GM19397 (cell line): ENCODE data around the gene KRT81.
"Not testable (repeated sequence)": the region's sequence is repeated elsewhere in the genome, so short reads cannot be mapped to it uniquely, and the experiment has no call there.

Experiments
- ATAC-seq: cut with Tn5 transposase; IDR thresholded peaks from one replicate; pipeline ENCODE4 v1.9.1; 2021; ENCODE audit warnings: mild to moderate bottlenecking, moderate library complexity; ENCODE audit not compliant: unreplicated experiment

Gene KRT81

DNA sequence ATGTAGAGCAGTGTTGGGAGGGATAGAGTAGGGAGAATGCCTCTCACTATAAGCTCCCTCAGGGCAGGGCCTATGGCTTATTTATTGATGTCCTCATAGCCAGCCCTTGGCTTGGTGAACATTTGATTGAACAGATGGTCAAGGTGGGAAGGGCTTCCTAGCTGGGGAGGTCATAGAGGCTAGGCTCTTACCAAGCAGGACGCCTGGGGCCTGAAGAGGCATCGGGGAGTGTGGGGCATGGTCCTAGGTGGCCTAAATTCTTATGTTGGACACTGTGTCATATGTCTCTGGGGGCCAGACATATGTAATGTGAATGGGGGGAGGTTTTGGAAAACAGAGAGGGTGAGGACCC is 34.8 kb downstream of the KRT81 start:
- ATAC-seq: no peak

- ATAC-seq: no peak
These were observed 35.3 kb downstream of the KRT81 start for GRCh38 chr12:52255926-52256583.

- no peak for ATAC-seq
These were observed 36.2 kb downstream of the KRT81 start for GRCh38 chr12:52254965-52255751.

DNA sequence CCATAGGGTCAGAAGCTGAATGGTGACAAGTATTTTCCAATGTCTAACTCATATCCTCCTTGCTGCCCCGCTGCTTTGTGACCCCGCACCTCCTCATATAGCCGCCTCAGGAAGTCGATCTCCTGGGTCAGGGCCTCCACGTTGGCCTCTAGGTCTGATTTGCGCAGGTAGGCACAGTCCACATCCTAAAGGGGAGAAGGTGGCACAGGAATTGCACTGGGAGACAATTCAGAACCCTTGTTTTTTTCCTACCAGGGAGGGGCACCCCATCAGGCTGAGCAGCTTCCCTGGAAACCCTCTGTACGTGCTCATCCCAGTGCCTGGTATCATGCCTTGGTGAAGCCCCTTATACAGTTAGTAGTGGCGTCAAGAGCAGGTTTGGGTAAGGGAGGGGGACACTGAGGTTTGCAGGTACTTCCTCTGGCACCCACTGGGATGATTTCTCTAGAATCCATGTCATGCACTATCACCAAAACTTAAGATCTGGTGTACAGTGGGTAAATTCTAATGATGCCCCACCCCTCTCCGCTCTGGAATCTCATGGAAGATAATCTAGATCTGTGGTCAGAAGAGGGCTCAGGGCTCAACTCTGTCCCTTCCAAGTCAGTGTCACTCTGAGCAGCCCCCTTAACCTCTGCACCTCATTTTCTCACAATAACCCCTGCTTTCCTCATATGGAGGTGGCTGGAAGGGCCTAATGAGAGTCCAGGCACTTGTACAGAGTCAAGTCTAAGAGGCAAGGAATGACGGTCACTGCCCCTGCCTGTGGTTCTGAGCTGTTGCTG is 37.0 kb downstream of the KRT81 start:
- no peak for ATAC-seq

- no peak for ATAC-seq
These were observed 37.7 kb downstream of the KRT81 start for GRCh38 chr12:52253391-52254179.

DNA sequence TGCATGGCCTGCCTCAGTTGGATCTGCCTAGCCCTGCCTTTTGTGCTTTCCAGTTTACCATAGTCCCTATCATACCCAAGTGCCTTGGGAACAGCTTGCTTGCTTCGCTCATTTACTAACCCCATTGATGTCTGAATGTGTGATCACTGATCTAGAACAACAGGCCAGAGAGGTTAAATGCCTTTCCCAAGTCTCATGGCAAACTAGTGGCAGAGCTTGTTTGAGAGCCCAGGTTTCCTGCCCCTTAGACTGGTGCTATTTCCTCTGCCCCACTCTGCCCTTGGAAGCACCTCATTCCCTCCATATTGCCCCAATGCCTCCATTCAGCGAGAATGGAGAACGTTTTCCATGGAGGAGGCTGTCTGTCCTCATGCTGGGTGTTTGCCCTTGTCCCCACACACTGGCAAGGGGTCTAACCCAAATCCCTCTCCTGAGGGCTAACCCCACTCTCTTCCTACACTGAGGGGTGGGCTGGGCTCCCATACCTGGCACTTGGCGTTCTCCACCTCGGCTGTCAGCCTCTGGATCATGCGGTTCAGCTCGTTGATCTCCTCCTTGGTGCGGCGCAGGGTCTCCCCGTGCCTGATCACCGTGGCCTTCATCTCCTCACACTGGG is 38.5 kb downstream of the KRT81 start:
- ATAC-seq: no peak

DNA sequence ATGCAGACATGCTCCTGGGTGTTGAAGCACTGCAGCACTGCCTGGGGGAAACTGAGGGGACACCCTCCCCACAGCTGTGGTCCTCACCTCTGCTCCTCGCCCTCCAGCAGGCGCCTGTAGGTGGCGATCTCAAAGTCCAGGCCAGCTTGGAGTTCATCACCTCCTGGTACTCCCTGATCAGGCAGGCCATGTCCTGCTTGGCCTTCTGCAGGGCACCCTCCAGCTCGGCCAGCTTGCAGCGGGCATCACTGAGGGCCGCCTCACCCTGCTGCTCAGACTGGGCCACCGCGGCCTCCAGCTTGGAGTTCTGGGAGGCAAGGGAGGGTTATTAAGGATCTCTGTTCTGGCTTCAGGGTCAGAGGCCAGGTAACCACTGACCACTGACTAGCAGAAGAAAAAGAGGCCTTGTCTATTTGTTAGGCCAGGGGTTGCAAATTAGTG is 39.1 kb downstream of the KRT81 start:
- ATAC-seq: not testable (repeated sequence)

DNA sequence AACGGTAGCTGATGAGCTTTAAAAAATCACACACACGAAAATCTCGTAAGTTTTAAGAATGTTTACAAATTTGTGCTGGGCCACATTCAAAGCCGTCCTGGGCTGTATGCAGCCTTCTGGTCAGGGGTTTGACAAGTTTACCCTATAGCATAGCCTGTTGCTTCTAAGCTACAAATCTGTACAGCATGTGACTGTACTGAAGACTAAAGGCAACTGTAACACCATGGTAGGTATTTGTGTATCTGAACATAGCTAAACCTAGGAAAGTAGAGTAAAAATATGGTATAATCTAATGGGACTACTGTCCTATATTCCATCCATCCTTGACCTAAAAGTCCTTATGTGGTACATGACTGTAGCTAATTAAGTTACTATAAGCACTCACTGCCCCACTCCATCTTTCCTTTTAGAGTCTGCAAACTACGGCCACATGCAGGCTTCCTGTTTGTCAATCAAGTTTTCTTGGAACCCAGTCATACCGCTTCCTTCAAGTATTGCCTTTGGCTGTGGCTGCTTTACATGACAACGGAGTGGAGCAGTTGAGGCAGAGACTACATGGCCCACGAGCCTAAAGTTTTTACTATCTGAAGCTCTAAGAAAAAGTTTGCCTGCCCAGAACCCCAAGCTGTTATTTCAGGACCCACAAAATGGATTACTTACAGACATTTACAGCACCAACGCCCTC is 39.8 kb downstream of the KRT81 start:
- no peak for ATAC-seq

DNA sequence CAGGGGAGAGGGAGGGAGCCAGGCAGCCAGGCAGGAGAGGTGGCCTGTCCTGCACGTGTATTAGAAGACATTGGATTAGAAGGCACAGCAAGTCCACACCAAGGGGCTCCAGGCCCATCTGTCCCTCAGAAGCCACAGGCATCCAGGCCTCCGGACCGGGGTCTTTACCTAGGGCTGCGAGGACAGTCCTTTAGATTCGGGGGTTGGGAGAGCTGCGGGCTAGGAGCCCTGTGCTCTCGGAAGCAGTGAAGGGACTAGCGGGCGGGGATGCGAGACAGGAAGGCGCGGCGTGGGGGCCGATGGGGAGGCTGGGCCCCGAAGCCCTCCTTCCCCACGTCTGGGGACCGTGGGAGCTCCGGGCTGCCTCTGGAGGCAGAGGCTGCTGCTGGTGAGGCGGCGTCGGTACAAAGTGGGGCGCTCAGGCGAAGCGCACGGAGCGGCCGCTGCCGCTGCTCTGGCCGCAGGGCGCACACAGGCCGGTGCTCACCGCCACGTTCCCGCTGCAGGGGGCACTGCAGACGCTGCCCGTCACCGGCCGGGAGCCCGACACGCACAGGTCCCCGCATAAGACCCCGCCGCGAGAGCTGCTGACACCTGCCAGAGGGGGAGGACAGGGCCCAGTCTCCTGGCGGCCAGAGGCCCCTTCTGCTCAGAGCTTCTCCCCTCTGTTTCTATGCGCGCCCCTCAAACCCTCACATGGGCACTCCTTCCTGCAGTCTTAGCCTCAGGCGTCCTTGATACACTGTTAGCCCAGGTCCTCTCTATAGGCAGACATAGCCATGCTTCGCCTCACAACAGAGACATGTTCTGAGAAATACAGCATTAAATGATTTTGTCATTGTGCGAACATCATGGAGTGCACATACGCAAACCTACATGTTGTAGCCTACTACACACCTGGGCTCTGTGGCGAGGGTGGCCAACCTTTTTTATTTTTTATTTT is 41.0 kb downstream of the KRT81 start:
- no peak for ATAC-seq

DNA sequence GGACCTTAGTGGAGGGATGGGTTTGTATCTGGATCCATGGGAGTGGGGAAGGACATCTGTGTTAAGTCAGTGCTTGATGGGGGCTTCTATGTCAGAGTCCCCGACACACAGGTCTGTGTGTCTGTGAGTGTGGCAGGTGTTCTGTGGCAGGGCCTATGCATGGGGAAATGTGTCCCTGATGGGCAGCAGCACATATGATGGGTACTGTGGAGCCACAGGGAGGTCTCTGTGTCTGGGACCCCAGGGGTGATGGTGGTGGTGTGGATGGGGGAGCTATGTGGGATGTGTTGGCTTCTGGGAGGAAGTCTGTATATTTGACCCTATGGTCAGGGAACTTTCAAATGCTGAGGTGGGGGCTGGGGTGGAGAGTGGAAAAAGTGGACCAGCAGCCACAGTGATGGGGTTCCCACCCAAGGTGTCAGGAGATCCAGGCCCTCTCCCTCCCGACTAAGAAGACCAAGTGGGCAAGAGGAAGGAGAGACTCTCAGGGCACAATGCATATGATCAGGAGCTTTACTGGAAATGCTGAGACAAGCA is 41.8 kb downstream of the KRT81 start:
- ATAC-seq: no peak

GRCh38 chr12:52248541-52249461 is 42.5 kb downstream of the KRT81 start:
- ATAC-seq: no peak

DNA sequence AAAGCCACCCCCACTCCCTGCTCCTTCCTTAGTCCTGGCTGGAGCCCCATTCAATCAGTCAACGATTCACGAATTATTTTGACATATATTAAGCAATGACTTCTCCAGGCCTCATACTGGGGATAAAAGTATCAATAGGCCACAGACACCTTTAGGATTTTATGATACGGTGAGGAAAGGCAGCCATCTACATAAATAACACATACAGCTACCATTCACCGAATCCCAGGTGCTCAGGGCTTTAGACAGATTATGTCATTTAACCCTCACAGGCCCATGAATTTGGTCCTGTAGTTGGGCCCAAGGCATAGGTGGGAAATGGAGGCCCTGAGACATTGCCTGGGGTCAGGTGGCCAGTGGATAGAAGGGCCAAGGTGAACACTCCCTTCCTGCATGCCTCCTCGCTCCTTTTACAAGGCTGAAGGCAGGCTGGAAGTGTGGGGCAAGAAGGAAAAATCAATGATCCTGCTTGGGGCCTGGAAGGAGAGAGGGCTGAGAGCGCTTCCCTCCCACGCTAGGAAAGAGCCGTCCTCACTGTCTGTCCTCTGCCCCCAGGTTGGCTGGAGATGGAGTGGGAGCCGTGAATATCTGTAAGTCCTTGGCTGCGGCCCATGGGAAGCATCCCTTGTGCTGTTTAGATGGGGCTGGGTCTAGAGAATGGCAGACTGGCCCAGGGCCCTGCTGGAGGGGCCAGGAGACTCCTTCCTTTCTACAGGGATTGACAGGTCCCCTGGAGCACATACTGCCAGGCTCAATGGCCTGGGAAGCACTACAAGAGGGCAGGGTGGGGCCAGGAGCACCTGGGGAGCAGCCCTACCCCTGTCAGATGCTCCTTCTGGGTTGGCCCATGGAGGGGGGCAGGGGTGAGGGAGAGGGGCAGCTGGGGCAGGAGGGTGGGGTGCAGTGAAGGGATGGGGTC is 43.5 kb downstream of the KRT81 start:
- no peak for ATAC-seq

GRCh38 chr12:52246720-52247621 is 44.4 kb downstream of the KRT81 start:
- no peak for ATAC-seq

GRCh38 chr12:52245962-52246569 is 45.3 kb downstream of the KRT81 start:
- no peak for ATAC-seq
